ENCODE data around the gene SSC4D. TPM values are rescaled to one million over a fixed set of nuclear protein-coding genes. Genes with fewer than 3 reads are reported as not detected.

Gene SSC4D
- 0.32 and 1.2 TPM in 2 replicates for total RNA-seq

GRCh38 chr7:76409537-76409936, at the start of gene SSC4D:
TSS of gene SSC4D (minus strand) at chr7:76409697. CDS start at chr7:76404439, 5,258 bp downstream.

GRCh38 chr7:76424413-76425111, 15.1 kb upstream of the SSC4D start, which contains the start of gene ZP3:
TSS of gene ZP3 (plus strand) at chr7:76424950. CDS start at chr7:76424965, 15 bp downstream.

GRCh38 chr7:76358481-76359110, 50.9 kb downstream of the SSC4D start, which contains the start of gene YWHAG:
TSS of gene YWHAG (minus strand) at chr7:76358991. CDS start at chr7:76358808, 183 bp downstream.

Other genes starting within 250 kb of the SSC4D start
- gene SRRM3, start 207.8 kb downstream of the SSC4D start, total RNA-seq = 0.85 and 1.9 TPM in 2 replicates
- gene HSPB1, start 107.0 kb downstream of the SSC4D start, total RNA-seq = 85.5 and 118 TPM in 2 replicates
- gene YWHAG, start 50.7 kb downstream of the SSC4D start, total RNA-seq = 113 and 116 TPM in 2 replicates
- gene ZP3, start 15.3 kb upstream of the SSC4D start, total RNA-seq = 1.6 and 2.3 TPM in 2 replicates
- 14.3 and 20.0 TPM in 2 replicates for gene DTX2, start 52.0 kb upstream of the SSC4D start, total RNA-seq
- 0.81 TPM in 1 of 2 replicates, not detected in the other for gene UPK3B, start 100.9 kb upstream of the SSC4D start, total RNA-seq
- gene SPDYE16, start 133.6 kb upstream of the SSC4D start, total RNA-seq = 0.16 TPM in 1 of 2 replicates, not detected in the other
- gene POMZP3, start 217.6 kb upstream of the SSC4D start, total RNA-seq = 3.3 and 4.1 TPM in 2 replicates